Occipital lobe (tissue), 2 donors: ENCODE results near the gene SLC15A1. TPM values are rescaled to one million over a fixed set of nuclear protein-coding genes. Genes with fewer than 3 reads are reported as not detected.

Experiments
- DNase-seq: peaks from one replicate; lab custom pipeline; 2025; lab: John Stamatoyannopoulos, UW
- total RNA-seq: library from RNA; depleted of rRNA; stranded (reverse); fragments of >200 nt; gene quantifications from one replicate; pipeline ENCODE4 v1.2.3, GENCODE V29; 2014

SLC15A1 gene
- total RNA-seq, 1 donor from 2014 or later = not detected

- no peak for DNase-seq
Measured at GRCh38 chr13:98751861-98752466, 508 bp downstream of the SLC15A1 start.

DNA sequence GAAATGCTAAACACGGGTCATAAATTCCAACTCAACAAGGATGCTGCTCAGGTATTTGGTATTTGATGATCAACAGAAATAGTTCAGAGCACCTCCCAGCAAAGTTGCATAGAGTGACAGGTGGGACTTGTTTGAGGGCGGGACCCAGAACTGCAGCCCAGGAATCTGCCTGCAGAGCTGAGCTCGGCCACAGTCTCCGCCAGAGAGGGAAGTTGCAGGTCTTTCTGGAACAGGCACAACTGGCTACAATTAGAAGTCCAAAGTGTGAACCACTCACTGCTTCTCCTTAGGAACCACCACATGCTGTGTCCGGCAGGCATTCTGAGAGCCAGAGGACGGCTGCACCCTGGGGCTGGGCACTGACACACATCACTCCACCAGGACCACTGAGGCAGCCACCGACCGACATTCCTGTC is 1.1 kb downstream of the SLC15A1 start:
- no peak for DNase-seq

- no peak for DNase-seq
Measured at GRCh38 chr13:98749501-98749900, 3.0 kb downstream of the SLC15A1 start.

DNA sequence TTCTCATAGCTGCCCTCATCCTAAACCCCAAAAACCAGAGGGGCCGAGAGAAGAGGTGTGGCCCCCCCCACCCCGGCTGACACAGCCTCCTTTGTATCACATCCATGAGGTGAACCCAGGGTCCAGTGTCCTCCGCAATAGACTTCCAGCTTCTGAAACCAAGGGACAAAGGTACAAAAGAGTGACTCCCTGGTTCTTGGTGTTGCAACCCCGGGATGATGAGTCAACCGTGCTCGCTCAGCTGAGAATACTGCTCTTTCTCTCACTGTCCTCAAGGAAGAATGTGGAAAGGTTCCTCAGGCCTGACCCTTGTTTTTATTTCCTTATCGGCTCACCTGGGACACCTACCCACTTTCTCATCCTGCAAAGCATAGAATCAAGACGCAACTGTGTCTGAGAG is 5.5 kb downstream of the SLC15A1 start:
- no peak for DNase-seq

DNA sequence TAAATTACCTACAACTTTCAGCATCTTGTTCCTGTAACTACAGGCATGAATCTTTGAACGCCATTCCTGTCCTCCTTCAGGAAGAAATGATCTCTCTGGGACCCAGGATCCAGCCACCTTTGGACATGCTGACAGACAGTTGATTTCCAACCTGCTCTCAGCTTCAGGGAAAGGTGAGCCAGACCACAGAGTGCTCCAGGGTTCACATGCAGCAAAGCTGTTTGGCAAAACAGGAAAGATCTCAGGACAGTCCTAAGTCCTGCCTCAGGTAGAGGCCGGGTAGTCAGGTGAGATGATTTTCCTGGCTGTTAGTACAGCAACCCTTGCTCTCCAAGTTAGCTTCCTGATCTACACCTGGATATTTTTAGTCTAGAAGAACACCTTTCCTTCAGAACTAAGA is 9.1 kb downstream of the SLC15A1 start:
- DNase-seq = no peak

GRCh38 chr13:98742961-98743360 is 9.5 kb downstream of the SLC15A1 start:
- DNase-seq = no peak

- no peak for DNase-seq
Measured at GRCh38 chr13:98741741-98742435, 10.6 kb downstream of the SLC15A1 start.

DNA sequence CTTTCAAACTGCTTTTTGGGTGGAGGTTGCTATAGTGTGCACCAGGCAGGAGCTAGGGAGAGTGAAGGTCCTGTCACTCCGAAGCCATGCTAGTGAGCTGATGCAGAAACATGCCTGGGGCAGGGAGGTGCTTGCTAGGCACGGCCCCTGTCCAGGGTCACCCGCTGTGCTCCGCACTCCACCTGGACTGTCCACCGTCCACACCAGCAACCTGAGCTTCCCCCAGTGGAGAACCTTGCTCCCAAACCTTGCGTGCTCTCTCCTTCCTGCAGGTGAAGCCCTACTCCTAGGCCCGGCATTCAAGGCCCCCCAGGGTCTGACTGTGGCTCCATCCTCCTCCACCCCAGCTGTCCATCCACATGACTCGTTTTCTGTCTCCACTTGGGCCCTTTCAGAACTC is 12.3 kb downstream of the SLC15A1 start:
- DNase-seq = no peak

DNA sequence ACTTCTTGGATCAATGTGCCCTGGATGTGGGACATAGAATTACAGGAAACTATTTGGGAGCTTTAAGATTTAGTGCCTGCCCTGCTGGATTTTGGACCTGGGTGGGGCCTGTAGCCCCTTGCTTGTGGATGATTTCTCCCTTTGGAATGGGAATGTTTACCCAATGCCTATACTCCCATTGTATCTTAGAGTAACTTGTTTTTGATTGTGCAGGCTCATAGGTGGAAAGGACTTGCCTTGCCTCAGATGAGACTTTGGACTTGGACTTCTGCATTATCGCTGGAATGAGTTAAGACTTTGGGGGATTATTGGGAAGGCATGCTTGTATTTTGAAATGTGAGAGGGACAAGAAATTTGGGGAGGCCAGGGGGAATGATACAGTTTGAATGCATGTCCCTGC is 13.5 kb downstream of the SLC15A1 start:
- no peak for DNase-seq

DNA sequence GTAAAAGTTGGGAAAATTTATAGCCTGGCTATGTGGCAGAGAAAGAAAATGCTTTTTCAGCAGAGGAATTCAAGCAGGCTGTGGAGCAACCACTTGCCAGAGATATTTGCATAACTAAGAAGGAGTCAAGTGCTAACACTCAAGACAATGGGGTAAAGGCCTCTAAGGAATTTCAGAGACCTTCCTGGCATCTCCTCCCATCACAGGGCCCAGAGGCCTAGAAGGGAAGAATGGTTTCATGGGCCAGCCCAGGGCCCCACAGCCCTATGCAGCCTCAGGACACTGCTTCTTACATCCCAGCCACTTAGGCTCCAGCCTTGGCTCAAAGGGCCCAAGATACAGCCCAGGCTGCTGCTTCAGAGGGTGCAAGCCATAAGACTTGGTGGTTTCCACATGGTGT is 14.3 kb downstream of the SLC15A1 start:
- DNase-seq = no peak

DNA sequence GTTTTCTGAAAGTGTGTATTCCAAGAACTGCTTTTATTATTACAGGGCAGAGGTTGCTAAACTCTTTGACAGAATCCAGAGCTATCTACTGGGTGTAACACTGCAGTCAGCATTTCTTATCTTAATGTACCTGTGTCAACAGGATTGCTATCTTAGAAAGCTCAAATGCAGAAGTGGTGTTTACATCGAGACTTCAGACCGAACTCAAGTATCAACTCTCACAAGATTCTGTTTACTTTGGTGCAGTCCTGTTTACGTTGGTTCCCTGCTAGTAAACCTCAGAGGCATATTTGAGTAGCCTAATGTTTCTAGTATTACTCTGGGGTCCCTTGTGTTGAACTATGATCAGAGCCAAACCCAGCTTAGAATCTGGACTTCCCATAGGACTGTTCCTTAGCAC is 20.5 kb downstream of the SLC15A1 start:
- DNase-seq = no peak

DNA sequence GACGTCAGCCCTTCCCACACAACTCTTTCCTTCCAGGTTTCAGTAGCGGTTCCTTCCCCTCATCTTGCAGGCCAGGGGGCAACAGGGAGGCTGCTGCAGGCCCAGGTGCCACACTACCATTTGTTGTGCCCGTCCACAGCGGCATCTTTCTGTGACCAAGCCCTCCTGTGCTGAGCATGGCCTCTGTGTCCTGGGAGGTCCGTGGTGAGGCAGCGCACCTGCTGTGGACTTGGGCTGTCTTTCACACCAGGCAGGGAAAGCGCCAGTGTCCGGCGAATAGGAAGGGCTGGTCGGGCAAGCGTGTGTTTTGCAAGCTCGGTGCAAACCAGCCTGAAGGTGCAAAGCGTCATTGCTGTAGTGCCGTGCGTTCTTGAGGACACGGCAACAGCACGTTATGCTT is 21.4 kb downstream of the SLC15A1 start:
- no peak for DNase-seq

GRCh38 chr13:98730441-98730840 is 22.0 kb downstream of the SLC15A1 start:
- DNase-seq = no peak

- no peak for DNase-seq
Measured at GRCh38 chr13:98729658-98730057, 22.8 kb downstream of the SLC15A1 start.

DNA sequence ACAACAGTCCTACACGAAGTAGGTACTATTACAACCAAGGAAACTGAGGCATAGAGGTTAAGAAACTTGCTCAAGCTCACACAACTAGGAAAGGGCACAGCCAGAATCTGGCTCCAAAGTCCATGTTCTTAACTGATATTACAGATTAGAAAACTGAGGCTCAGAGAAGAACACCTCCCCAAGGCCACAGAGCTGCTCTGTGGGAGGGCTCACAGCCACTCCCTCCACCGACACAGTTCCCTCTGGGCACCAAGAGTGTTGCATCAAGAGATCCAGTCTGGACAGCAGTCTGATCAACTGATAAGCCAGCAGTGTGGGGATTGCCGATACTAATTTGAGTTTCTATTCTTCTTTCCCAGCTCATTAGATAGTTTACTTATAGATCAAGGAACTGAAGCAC is 29.5 kb downstream of the SLC15A1 start:
- no peak for DNase-seq

DNA sequence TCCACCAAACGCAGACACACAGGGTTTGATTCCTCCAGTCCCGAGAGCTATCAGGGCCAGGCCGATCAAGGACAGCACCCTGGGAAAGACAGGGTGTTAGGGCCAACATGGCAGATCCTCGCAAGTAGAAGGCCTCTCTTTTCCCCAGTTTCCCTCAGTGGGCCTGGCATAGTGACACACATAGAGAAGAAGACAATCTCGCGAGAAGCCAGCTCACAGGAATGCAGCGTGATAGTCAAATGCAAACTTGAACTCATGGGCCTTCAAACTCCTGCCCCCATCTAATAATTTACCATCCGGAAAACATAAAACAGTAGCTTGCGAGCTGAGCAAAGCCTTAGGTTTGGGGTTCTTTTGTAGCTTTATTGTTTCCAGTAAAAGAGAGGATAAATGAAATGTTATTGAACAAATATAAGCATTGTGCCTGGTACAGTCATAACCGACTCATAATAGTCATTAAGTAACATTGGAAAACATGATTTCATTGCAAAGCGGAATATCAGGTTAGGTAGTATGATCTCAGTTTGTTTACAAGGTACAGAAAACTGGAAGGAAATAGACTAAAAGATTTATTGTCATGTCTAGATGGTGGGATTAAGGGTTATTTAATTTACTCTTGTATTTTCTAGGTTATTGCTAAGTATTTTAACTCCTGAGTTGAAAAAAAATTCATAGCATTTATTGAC is 30.5 kb downstream of the SLC15A1 start:
- DNase-seq = no peak

- DNase-seq = no peak
Measured at GRCh38 chr13:98719527-98720250, 32.8 kb downstream of the SLC15A1 start.

DNA sequence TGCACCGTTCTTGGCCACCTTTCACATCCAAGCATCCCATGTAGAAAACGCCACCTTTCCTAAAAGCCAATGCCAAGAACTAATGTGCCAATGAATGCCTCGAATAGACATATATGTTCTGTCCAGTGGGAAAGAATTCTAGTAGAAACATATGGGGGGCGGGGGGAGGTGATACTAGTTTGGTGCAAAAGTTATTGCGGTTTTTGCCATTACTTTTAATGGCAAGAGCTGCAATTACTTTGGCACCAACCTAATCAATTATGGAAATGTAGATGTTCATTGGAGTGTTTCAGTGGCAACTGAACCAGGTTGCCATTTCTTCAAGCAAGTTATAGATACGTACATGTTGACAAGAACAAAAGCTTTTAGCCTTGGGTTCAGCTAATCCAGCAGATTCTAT is 34.6 kb downstream of the SLC15A1 start:
- DNase-seq = no peak

DNA sequence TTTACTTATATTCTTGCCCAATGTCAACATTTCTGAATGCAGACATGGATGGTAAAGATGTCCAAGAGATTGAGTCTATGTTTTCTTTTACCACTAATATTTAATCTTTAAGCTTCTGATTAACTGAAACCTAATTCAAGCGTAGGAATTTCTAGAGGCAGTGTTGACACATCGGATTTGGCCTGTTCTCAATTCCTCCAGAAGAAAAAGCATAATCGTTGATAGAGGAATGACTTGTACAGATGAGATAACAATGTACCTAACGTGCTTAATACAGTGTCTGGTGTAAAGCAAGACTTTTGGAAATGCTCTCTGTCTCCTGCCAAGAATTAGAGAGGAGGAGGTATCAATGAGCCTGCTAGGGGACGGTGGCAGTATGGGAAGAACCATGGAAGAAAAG is 35.2 kb downstream of the SLC15A1 start:
- DNase-seq = no peak

GRCh38 chr13:98710521-98710920 is 42.0 kb downstream of the SLC15A1 start:
- no peak for DNase-seq

DNA sequence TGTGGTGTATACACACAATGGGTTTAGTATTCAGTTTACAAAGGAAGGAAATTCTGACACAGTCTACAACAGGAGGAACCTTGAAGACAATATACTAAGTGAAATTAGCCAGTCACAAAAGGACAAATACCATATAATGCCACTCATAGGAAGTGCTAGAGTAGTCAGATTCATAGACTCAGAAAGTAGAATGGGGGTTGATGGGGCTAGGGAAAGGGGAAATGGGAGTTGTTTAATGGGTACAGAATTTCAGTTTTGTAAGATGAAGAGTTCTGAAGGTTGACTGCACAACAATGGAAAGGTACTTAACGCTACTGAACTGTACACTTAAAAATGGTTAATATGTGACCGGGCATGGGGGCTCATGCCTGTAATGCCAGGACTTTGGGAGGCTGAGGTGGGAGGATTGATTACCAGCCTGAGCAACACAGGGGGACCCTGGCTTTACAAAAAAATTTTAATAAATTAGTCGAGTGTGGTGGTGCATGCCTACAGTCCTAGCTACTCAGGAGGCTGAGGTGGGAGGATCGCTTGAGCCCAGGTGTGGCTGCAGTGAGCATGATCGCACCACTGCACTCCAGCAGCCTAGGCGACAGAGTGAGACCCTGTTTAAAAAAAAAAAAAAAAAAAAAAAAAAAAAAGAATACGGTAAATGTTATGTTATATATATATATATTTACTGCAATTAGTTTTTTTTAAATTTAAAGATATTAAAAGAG is 45.0 kb downstream of the SLC15A1 start:
- DNase-seq = no peak
